ENCODE results near the gene DNAI1. TPM values are rescaled to one million over a fixed set of nuclear protein-coding genes. Genes with fewer than 3 reads are reported as not detected.

The DNAI1 gene
- total RNA-seq, 1 donor from 2014 or later, result not detected

- Mint-ChIP-seq H3K27ac (no peak overlapping the region), H3K4me3 (no peak overlapping the region), H3K4me1 (peaks cover 3% of the 10 kb centered on the region), H3K36me3 (ENCODE audit: low read depth) (no peaks in the 10 kb centered on the region), H3K27me3 (peaks cover 14% of the 10 kb centered on the region), H3K9me3 (no peaks in the 10 kb centered on the region)
- intact Hi-C loops (cut with micrococcal nuclease), result no loop called here
- DNase-seq, result no peak
Measured at GRCh38 chr9:34563262-34563661, 104.7 kb downstream of the DNAI1 start.

DNA sequence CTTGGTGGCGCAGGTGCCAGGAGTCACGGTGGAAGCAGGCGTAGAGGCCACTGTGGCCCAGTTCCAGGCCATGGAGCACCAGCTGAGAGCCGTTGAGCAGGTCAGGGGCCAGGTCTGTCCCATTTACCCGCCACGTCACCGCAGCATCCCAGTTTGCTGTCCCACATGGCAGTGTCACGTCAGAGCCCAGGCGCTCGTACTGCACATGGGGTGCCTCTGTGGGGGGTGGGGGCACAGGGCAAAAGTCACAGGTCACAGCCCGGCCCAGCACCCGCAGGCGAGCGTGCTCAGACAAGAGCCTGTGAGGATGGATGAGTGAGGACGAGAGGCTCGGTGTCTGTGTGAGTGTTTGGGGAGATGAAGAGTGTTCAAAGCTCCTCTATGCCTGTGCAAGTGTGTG is 106.0 kb downstream of the DNAI1 start:
- intact Hi-C loops (cut with micrococcal nuclease), result no loop called here
- Mint-ChIP-seq H3K9me3 (no peaks in the 10 kb centered on the region), H3K4me1 (peaks cover 3% of the 10 kb centered on the region), H3K4me3 (no peak overlapping the region), H3K27me3 (peaks cover 14% of the 10 kb centered on the region), H3K27ac (no peak overlapping the region), H3K36me3 (ENCODE audit: low read depth) (no peaks in the 10 kb centered on the region)
- DNase-seq, result no peak

- no peak for DNase-seq
- no peak overlapping the region for H3K4me3 Mint-ChIP-seq
- no peak overlapping the region for H3K27ac Mint-ChIP-seq
- intact Hi-C loops (cut with micrococcal nuclease), result no loop called here
- H3K4me1 Mint-ChIP-seq, result no peaks in the 10 kb centered on the region
- H3K36me3 Mint-ChIP-seq (ENCODE audit: low read depth), result no peaks in the 10 kb centered on the region
- peaks cover 11% of the 10 kb centered on the region for H3K27me3 Mint-ChIP-seq
- no peaks in the 10 kb centered on the region for H3K9me3 Mint-ChIP-seq
Measured at GRCh38 chr9:34565856-34566255, 107.3 kb downstream of the DNAI1 start.

DNA sequence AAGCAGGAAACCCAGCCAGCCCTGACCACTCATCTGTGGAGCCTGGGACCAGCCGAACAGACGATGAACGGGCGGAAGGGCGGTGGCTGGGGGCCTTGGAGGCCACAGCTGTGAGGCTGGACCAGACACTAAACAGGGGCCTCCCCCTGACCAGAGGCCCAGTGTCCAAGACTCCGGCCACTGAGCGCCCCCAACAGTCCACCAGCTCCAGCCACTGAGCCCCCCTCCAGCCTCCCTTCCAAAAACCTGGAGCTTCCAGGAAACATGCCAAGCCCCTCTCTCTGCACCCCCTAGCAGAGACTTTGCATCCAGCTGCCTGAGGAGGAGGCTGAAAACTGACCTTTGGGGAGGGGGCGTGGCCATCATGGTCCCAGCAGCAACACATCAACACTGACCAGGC is 107.7 kb downstream of the DNAI1 start:
- Mint-ChIP-seq H3K27ac (no peak overlapping the region), H3K9me3 (no peaks in the 10 kb centered on the region), H3K36me3 (ENCODE audit: low read depth) (no peaks in the 10 kb centered on the region), H3K4me3 (no peak overlapping the region), H3K4me1 (no peaks in the 10 kb centered on the region), H3K27me3 (peaks cover 9% of the 10 kb centered on the region)
- intact Hi-C loops (cut with micrococcal nuclease), result no loop called here
- DNase-seq, result no peak

GRCh38 chr9:34566972-34567371 is 108.4 kb downstream of the DNAI1 start:
- DNase-seq, result no peak
- intact Hi-C loops (cut with micrococcal nuclease), result no loop called here
- Mint-ChIP-seq H3K27ac (no peak overlapping the region), H3K27me3 (peaks cover 9% of the 10 kb centered on the region), H3K36me3 (ENCODE audit: low read depth) (no peaks in the 10 kb centered on the region), H3K4me1 (no peaks in the 10 kb centered on the region), H3K4me3 (no peak overlapping the region), H3K9me3 (no peaks in the 10 kb centered on the region)

GRCh38 chr9:34568133-34568532 is 109.5 kb downstream of the DNAI1 start:
- Mint-ChIP-seq H3K36me3 (ENCODE audit: low read depth) (no peaks in the 10 kb centered on the region), H3K9me3 (no peaks in the 10 kb centered on the region), H3K27ac (no peak overlapping the region), H3K27me3 (peaks cover 6% of the 10 kb centered on the region), H3K4me1 (no peaks in the 10 kb centered on the region), H3K4me3 (no peak overlapping the region)
- intact Hi-C loops (cut with micrococcal nuclease), result no loop called here
- DNase-seq, result no peak

DNA sequence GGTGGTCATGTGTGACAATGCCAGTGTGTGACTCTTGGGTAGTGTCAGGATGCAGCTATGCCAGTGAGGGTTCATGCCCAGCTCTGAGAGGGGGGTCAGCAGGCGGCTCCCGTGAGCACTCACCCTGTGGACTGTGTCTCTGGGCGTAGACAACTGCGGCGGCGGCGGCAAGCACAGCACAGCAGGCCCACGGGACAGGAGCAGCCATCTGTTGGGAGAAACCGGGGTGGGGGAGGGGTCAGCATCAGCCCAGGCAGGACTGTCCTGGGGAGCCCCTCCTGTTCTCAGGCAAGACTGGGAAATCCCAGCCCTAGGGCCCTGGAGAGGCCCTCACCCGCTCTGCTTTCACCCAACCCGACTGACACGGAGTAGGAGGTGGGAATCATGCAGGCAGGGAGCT is 110.2 kb downstream of the DNAI1 start:
- Mint-ChIP-seq H3K27ac (no peak overlapping the region), H3K9me3 (no peaks in the 10 kb centered on the region), H3K27me3 (peaks cover 6% of the 10 kb centered on the region), H3K36me3 (ENCODE audit: low read depth) (no peaks in the 10 kb centered on the region), H3K4me1 (no peaks in the 10 kb centered on the region), H3K4me3 (no peak overlapping the region)
- DNase-seq, result no peak
- intact Hi-C loops (cut with micrococcal nuclease), result no loop called here

GRCh38 chr9:34570376-34570775 is 111.8 kb downstream of the DNAI1 start:
- no peak overlapping the region for H3K27ac Mint-ChIP-seq
- no peaks in the 10 kb centered on the region for H3K4me1 Mint-ChIP-seq
- H3K36me3 Mint-ChIP-seq (ENCODE audit: low read depth), result no peaks in the 10 kb centered on the region
- no peaks in the 10 kb centered on the region for H3K9me3 Mint-ChIP-seq
- intact Hi-C loops (cut with micrococcal nuclease), result no loop called here
- H3K27me3 Mint-ChIP-seq, result peaks cover 10% of the 10 kb centered on the region
- H3K4me3 Mint-ChIP-seq, result no peak overlapping the region
- DNase-seq, result no peak

Other genes starting within 250 kb of the DNAI1 start
- 5.9 and 6.2 TPM in 2 replicates for gene KIF24, start 129.5 kb upstream of the DNAI1 start, total RNA-seq
- gene NUDT2, start 129.2 kb upstream of the DNAI1 start, total RNA-seq, result 30.4 and 31.9 TPM in 2 replicates
- gene MYORG, start 81.9 kb upstream of the DNAI1 start, total RNA-seq, result 1.4 TPM in 2 replicates
- 13.6 and 16.3 TPM in 2 replicates for gene FAM219A, start 235 bp upstream of the DNAI1 start, total RNA-seq
- gene ENHO, start 64.2 kb downstream of the DNAI1 start, total RNA-seq, result not detected in 2 replicates
- gene CNTFR, start 130.9 kb downstream of the DNAI1 start, total RNA-seq, result not detected in 2 replicates
- gene RPP25L, start 153.3 kb downstream of the DNAI1 start, total RNA-seq, result 34.8 and 36.1 TPM in 2 replicates
- 50.9 and 57.0 TPM in 2 replicates for gene DCTN3, start 161.7 kb downstream of the DNAI1 start, total RNA-seq
- gene ARID3C, start 170.3 kb downstream of the DNAI1 start, total RNA-seq, result 0.14 TPM in 1 of 2 replicates, not detected in the other
- 117 and 128 TPM in 2 replicates for gene SIGMAR1, start 179.0 kb downstream of the DNAI1 start, total RNA-seq
- 68.9 and 73.4 TPM in 2 replicates for gene GALT, start 187.9 kb downstream of the DNAI1 start, total RNA-seq
- 29.7 and 34.4 TPM in 2 replicates for gene IL11RA, start 193.4 kb downstream of the DNAI1 start, total RNA-seq
- 0.52 and 0.70 TPM in 2 replicates for gene CCL27, start 203.9 kb downstream of the DNAI1 start, total RNA-seq
- gene CCL19, start 232.5 kb downstream of the DNAI1 start, total RNA-seq, result not detected in 2 replicates

Measured in activated CD4-positive, alpha-beta T cell treated with anti-CD3 and anti-CD28 coated beads, Interleukin-2, amount 10 ng/mL, durations not matched to agents 24 days and 14 days (primary cell).